RWPE1 (cell line): ENCODE measurements around the gene PHLDA3.

Experiments used
- CTCF ChIA-PET: fragments of 350-600 bp; sonication (Branson Sonifier 250); formaldehyde crosslinking; extraction: SDS; loops from one replicate; lab custom pipeline; 2021; lab: Yijun Ruan, JAX
- POLR2A ChIA-PET: fragments of 400-600 bp; formaldehyde crosslinking; extraction: SDS; loops from one replicate; lab custom pipeline; 2020; ENCODE audit warnings: antibody characterized with exemption; ENCODE audit not compliant: low non-redundant PET; lab: Yijun Ruan, JAX
- DNase-seq: peaks from one replicate; pipeline ENCODE4 v3.0.0; 2012; ENCODE audit warnings: low spot score
- H3K27ac ChIP-seq: fragments of 450-650 bp; 2 replicates; pipeline ENCODE4 v1.5.1; 2017
- TF ChIP-seq, protein P1 (sequence below): fragments of 450-650 bp; conservative IDR thresholded peaks from 2 replicates; pipeline ENCODE4 v1.5.1; 2017; ENCODE audit warnings: low read depth, mild to moderate bottlenecking

PHLDA3 gene

GRCh38 chr1:201436393-201436792 is 32.6 kb downstream of the PHLDA3 start:
- no peak for DNase-seq
- CTCF ChIA-PET: interaction anchor here (0.6 to 4.4 kb wide), 20 partner anchors 10 to 1087 kb away, joined by 3 to 57 read pairs (median 7); partner anchors contain the start of genes PHLDA3 and TMEM9
- no peak overlapping the region for H3K27ac ChIP-seq
- POLR2A ChIA-PET: interaction anchor here (0.8 kb wide), 2 partner anchors 25 to 100 kb away, joined by 3 to 4 read pairs; no protein-coding TSS in a partner anchor
- TF ChIP-seq, protein P1, sequence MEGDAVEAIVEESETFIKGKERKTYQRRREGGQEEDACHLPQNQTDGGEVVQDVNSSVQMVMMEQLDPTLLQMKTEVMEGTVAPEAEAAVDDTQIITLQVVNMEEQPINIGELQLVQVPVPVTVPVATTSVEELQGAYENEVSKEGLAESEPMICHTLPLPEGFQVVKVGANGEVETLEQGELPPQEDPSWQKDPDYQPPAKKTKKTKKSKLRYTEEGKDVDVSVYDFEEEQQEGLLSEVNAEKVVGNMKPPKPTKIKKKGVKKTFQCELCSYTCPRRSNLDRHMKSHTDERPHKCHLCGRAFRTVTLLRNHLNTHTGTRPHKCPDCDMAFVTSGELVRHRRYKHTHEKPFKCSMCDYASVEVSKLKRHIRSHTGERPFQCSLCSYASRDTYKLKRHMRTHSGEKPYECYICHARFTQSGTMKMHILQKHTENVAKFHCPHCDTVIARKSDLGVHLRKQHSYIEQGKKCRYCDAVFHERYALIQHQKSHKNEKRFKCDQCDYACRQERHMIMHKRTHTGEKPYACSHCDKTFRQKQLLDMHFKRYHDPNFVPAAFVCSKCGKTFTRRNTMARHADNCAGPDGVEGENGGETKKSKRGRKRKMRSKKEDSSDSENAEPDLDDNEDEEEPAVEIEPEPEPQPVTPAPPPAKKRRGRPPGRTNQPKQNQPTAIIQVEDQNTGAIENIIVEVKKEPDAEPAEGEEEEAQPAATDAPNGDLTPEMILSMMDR: no peak

- TF ChIP-seq, protein P1: no peak
- no peak for DNase-seq
- no peak overlapping the region for H3K27ac ChIP-seq
- POLR2A ChIA-PET: interaction anchor here (0.8 kb wide), 1 partner anchor 34 kb away, joined by 3 read pairs; no protein-coding TSS in a partner anchor
- CTCF ChIA-PET: interaction anchor here (1.2 to 4.4 kb wide), 2 partner anchors 12 to 48 kb away, joined by 3 to 57 read pairs; no protein-coding TSS in a partner anchor
These were observed 34.7 kb downstream of the PHLDA3 start for GRCh38 chr1:201434266-201434665.

- TF ChIP-seq, protein P1: no peak
- ChIA-PET CTCF (interaction anchor here (1.2 to 4.4 kb wide), 2 partner anchors 13 to 48 kb away, joined by 3 to 57 read pairs; no protein-coding TSS in a partner anchor), POLR2A (interaction anchor here (0.7 kb wide), 1 partner anchor 33 kb away, joined by 10 read pairs; no protein-coding TSS in a partner anchor)
- H3K27ac ChIP-seq: no peak overlapping the region
- no peak for DNase-seq
These were observed 35.4 kb downstream of the PHLDA3 start for GRCh38 chr1:201433609-201434008.

DNA sequence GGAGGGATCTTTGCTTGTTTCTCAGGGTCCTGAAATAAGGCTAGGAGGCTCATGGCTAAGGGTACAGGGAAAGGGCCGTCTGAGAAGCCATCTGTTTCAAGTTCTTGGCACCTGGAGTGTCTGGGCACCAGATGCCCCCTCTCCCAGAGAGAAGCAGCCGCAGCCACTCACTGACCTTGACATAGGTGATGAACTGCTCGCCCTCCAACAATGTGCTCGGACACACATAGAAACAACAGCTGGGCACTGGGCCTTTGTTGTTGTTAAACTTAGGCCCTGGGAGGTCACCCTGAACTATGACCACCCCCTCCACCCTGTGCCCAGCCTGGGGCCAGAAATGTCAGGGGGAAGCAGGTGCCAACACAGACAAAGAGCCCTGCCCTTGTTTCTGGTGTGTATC is 38.2 kb downstream of the PHLDA3 start:
- no peak for DNase-seq
- CTCF ChIA-PET: interaction anchor here (0.7 kb wide), 1 partner anchor 17 kb away, joined by 3 read pairs; no protein-coding TSS in a partner anchor
- no peak overlapping the region for H3K27ac ChIP-seq
- TF ChIP-seq, protein P1: no peak
- POLR2A ChIA-PET: no interaction called here

- CTCF ChIA-PET: no interaction called here
- no peak overlapping the region for H3K27ac ChIP-seq
- TF ChIP-seq, protein P1: no peak
- no peak for DNase-seq
- POLR2A ChIA-PET: no interaction called here
These were observed 39.1 kb downstream of the PHLDA3 start for GRCh38 chr1:201429736-201430501.

- ChIA-PET CTCF (no interaction called here), POLR2A (no interaction called here)
- no peak for DNase-seq
- TF ChIP-seq, protein P1: no peak
- H3K27ac ChIP-seq: no peak overlapping the region
These were observed 41.0 kb downstream of the PHLDA3 start for GRCh38 chr1:201427963-201428362.
